Hepatocyte (in vitro differentiated cells): ENCODE data around the gene ANKRD10. TPM values are rescaled to one million over a fixed set of nuclear protein-coding genes. Genes with fewer than 3 reads are reported as not detected.

Experiments used
- DNase-seq: peaks from one replicate; pipeline ENCODE4 v3.0.0-alpha.2; 2016; ENCODE audit warnings: low spot score
- H2AFZ ChIP-seq: fragments of 200-600 bp; sonication (generic); 2 replicates; pipeline ENCODE4 v1.6.0; 2016; ENCODE audit warnings: antibody characterized with exemption, mild to moderate bottlenecking
- H3K27ac ChIP-seq: fragments of 200-600 bp; sonication (generic); 2 replicates; pipeline ENCODE4 v1.5.1; 2016; ENCODE audit warnings: mild to moderate bottlenecking
- H3K27me3 ChIP-seq: fragments of 200-600 bp; sonication (generic); 2 replicates; pipeline ENCODE4 v1.6.1; 2016
- H3K36me3 ChIP-seq: fragments of 200-600 bp; sonication (generic); replicated peaks from 2 replicates; pipeline ENCODE4 v1.5.1; 2016; ENCODE audit warnings: low read depth; ENCODE audit not compliant: insufficient read depth
- H3K4me1 ChIP-seq: fragments of 200-600 bp; sonication (generic); 2 replicates; pipeline ENCODE4 v1.5.1; 2016; ENCODE audit warnings: mild to moderate bottlenecking, moderate library complexity; ENCODE audit not compliant: insufficient read depth
- H3K4me2 ChIP-seq: fragments of 200-600 bp; sonication (generic); 2 replicates; pipeline ENCODE4 v1.6.0; 2016
- H3K4me3 ChIP-seq: fragments of 200-600 bp; sonication (generic); 2 replicates; pipeline ENCODE4 v1.5.1; 2016; ENCODE audit warnings: mild to moderate bottlenecking
- H3K79me2 ChIP-seq: fragments of 200-600 bp; sonication (generic); 2 replicates; pipeline ENCODE4 v1.6.0; 2017; ENCODE audit warnings: mild to moderate bottlenecking
- H3K9me2 ChIP-seq: fragments of 200-600 bp; sonication (generic); replicated peaks from 2 replicates; pipeline ENCODE4 v1.6.0; 2017; ENCODE audit warnings: mild to moderate bottlenecking; ENCODE audit not compliant: insufficient read depth
- H3K9me3 ChIP-seq: fragments of 200-600 bp; sonication (generic); 2 replicates; pipeline ENCODE4 v1.5.1; 2016; ENCODE audit warnings: low read depth, mild to moderate bottlenecking
- H4K20me1 ChIP-seq: fragments of 200-600 bp; sonication (generic); 2 replicates; pipeline ENCODE4 v1.6.0; 2016; ENCODE audit warnings: mild to moderate bottlenecking; ENCODE audit not compliant: insufficient read depth, poor library complexity, severe bottlenecking
- CTCF ChIP-seq: fragments of 200-600 bp; sonication (generic); IDR thresholded peaks from 2 replicates; pipeline ENCODE4 v1.5.1; 2016; ENCODE audit warnings: antibody characterized with exemption, mild to moderate bottlenecking; ENCODE audit not compliant: poor library complexity
- EZH2 ChIP-seq: fragments of 200-600 bp; sonication (generic); IDR thresholded peaks from 2 replicates; pipeline ENCODE4 v1.6.1; 2016; ENCODE audit warnings: antibody characterized with exemption, mild to moderate bottlenecking, borderline replicate concordance
- EZH2phosphoT487 ChIP-seq: fragments of 200-600 bp; sonication (generic); IDR thresholded peaks from one replicate; pipeline ENCODE4 v1.6.1; 2018; ENCODE audit warnings: antibody characterized with exemption, mild to moderate bottlenecking, low read depth, moderate library complexity; ENCODE audit not compliant: unreplicated experiment, severe bottlenecking
- WGBS: methylation state at CpG from one replicate; pipeline ENCODE4 v1.1.6; 2016; ENCODE audit warnings: low lambda C conversion rate; ENCODE audit errors: missing lambda C conversion rate; 5-methylcytosine and 5-hydroxymethylcytosine counted together
- polyA plus RNA-seq: library from polyadenylated mRNA; unstranded; fragments of >200 nt; fragmentation: Nextera tagmentation; extraction: Ambion mirVana; gene quantifications from 2 replicates; pipeline ENCODE4 v1.2.1, GENCODE V29; 2016
- total RNA-seq: library from RNA; depleted of rRNA; stranded (reverse); fragments of >200 nt; gene quantifications from 2 replicates; pipeline ENCODE4 v1.2.3, GENCODE V29; 2014

ANKRD10 gene
- total and polyA plus RNA-seq, 2 experiments from 2014 or later = 104 to 143 TPM

- WGBS = 78% methylated on average over 10 of the region's 10 CpGs
Observed at GRCh38 chr13:110832531-110832930, 82.3 kb downstream of the ANKRD10 start.

GRCh38 chr13:110832205-110832479 lies 82.7 kb downstream of the ANKRD10 start:
- Histone ChIP-seq H3K36me3 (no peaks in the 10 kb centered on the region), H3K4me3 (no peak overlapping the region), H4K20me1 (no peaks in the 10 kb centered on the region), H3K4me2 (no peak overlapping the region), H3K27me3 (no peaks in the 10 kb centered on the region), H3K9me3 (no peaks in the 10 kb centered on the region), H3K27ac (no peak overlapping the region), H3K4me1 (peaks cover 14% of the 10 kb centered on the region), H3K79me2 (no peaks in the 10 kb centered on the region), H2AFZ (no peak overlapping the region), H3K9me2 (no peaks in the 10 kb centered on the region)
- 93% methylated on average over 3 of the region's 3 CpGs for WGBS
- no peak for TF ChIP-seq EZH2phosphoT487
- TF ChIP-seq CTCF = no peak
- TF ChIP-seq EZH2 = no peak
- no peak for DNase-seq

More at GRCh38 chr13:110832531-110832930, 82.3 kb downstream of the ANKRD10 start:
- H3K9me3 ChIP-seq = no peaks in the 10 kb centered on the region
- TF ChIP-seq EZH2 (no peak), CTCF (no peak), EZH2phosphoT487 (no peak)
- H3K9me2 ChIP-seq = no peaks in the 10 kb centered on the region
- no peak overlapping the region for H3K4me2 ChIP-seq
- no peak overlapping the region for H2AFZ ChIP-seq
- H4K20me1 ChIP-seq = no peaks in the 10 kb centered on the region
- peaks cover 18% of the 10 kb centered on the region for H3K4me1 ChIP-seq
- no peak overlapping the region for H3K27ac ChIP-seq
- no peak for DNase-seq
- H3K4me3 ChIP-seq = no peak overlapping the region
- H3K27me3 ChIP-seq = no peaks in the 10 kb centered on the region
- H3K79me2 ChIP-seq = no peaks in the 10 kb centered on the region
- H3K36me3 ChIP-seq = no peaks in the 10 kb centered on the region

- Histone ChIP-seq H3K79me2 (no peaks in the 10 kb centered on the region), H3K9me2 (no peaks in the 10 kb centered on the region), H3K4me3 (no peak overlapping the region), H3K36me3 (no peaks in the 10 kb centered on the region), H3K27me3 (no peaks in the 10 kb centered on the region), H2AFZ (no peak overlapping the region), H4K20me1 (no peaks in the 10 kb centered on the region), H3K27ac (no peak overlapping the region), H3K9me3 (no peaks in the 10 kb centered on the region), H3K4me2 (no peak overlapping the region), H3K4me1 (peaks cover 11% of the 10 kb centered on the region)
- DNase-seq = no peak
- 95% methylated on average over 14 of the region's 14 CpGs for WGBS
- TF ChIP-seq CTCF = no peak
- TF ChIP-seq EZH2phosphoT487 = no peak
- no peak for TF ChIP-seq EZH2
Observed at GRCh38 chr13:110831437-110832204, 83.2 kb downstream of the ANKRD10 start.
